Activated gamma-delta T cell (primary cell): Measurements from ENCODE around the gene FAM50A.

ENCODE experiments used
- DNase-seq: peaks from one replicate; lab custom pipeline; 2025; lab: John Stamatoyannopoulos, UW

The FAM50A gene

GRCh38 chrX:154439841-154440240, 4.1 kb upstream of the FAM50A start:
- no peak for DNase-seq

GRCh38 chrX:154440623-154441357, 3.2 kb upstream of the FAM50A start:
- DNase-seq, result no peak

- DNase-seq, result no peak
These were observed 2.4 kb upstream of the FAM50A start for GRCh38 chrX:154441564-154441963.

- no peak for DNase-seq
These were observed 1.8 kb upstream of the FAM50A start for GRCh38 chrX:154441984-154442707.

- DNase-seq, result no peak
These were observed 446 bp upstream of the FAM50A start for GRCh38 chrX:154443479-154443910.

- DNase-seq, result no peak
These were observed 860 bp downstream of the FAM50A start for GRCh38 chrX:154444755-154445246.

- no peak for DNase-seq
These were observed 1.8 kb downstream of the FAM50A start for GRCh38 chrX:154445776-154446175.

GRCh38 chrX:154446430-154446829, 2.5 kb downstream of the FAM50A start:
- no peak for DNase-seq

- DNase-seq, result no peak
These were observed 4.5 kb downstream of the FAM50A start for GRCh38 chrX:154448484-154448883.

- no peak for DNase-seq
These were observed 5.7 kb downstream of the FAM50A start for GRCh38 chrX:154449618-154450017.

- DNase-seq, result no peak
These were observed 6.4 kb downstream of the FAM50A start for GRCh38 chrX:154450312-154450711.

GRCh38 chrX:154452823-154453222, 8.9 kb downstream of the FAM50A start:
- no peak for DNase-seq

- peak; percentile 56 for DNase-seq
These were observed 13.7 kb downstream of the FAM50A start for GRCh38 chrX:154457491-154458115.

GRCh38 chrX:154458116-154458953, 14.4 kb downstream of the FAM50A start, which contains the start of gene PLXNA3:
Gene PLXNA3 (plus strand): TSS chrX:154458281. CDS start chrX:154460184, 1,903 bp downstream.
- peak; percentile 59 for DNase-seq

GRCh38 chrX:154458954-154459778, 15.2 kb downstream of the FAM50A start:
- DNase-seq, result no peak

GRCh38 chrX:154459832-154460231, 15.9 kb downstream of the FAM50A start:
- no peak for DNase-seq

- no peak for DNase-seq
These were observed 16.4 kb downstream of the FAM50A start for GRCh38 chrX:154460326-154460725.

GRCh38 chrX:154462396-154462795, 18.5 kb downstream of the FAM50A start:
- DNase-seq, result no peak

GRCh38 chrX:154463611-154464220, 19.8 kb downstream of the FAM50A start:
- DNase-seq, result no peak

- DNase-seq, result no peak
These were observed 20.9 kb downstream of the FAM50A start for GRCh38 chrX:154464806-154465365.
